Neural progenitor cell (in vitro differentiated cells): ENCODE measurements around the gene PRDM16.

ENCODE experiments used
- CTCF ChIP-seq: fragments of 200-600 bp; sonication (generic); IDR thresholded peaks from 2 replicates; pipeline ENCODE4 v1.5.1; 2017; ENCODE audit warnings: antibody characterized with exemption, mild to moderate bottlenecking
- EZH2phosphoT487 ChIP-seq: fragments of 200-600 bp; sonication (generic); IDR thresholded peaks from 2 replicates; pipeline ENCODE4 v1.6.1; 2017; ENCODE audit warnings: antibody characterized with exemption

- no peak for TF ChIP-seq EZH2phosphoT487
- no peak for TF ChIP-seq CTCF
Measured at GRCh38 chr1:3196577-3197245, 127.7 kb downstream of the PRDM16 start.
